SK-N-SH treated with all-trans-retinoic acid at 6 μM for 48 hours (cell line): ENCODE measurements around the gene TIMM13.

ENCODE experiments used
- ATAC-seq: fragments of 200-7000 bp; cut with Tn5 transposase; 3 replicates; pipeline ENCODE4 v1.9.1; 2020; ENCODE audit warnings: mild to moderate bottlenecking, moderate library complexity
- ARNTL ChIP-seq: fragments of 450-650 bp; formaldehyde crosslinking; IDR thresholded peaks from 2 replicates; pipeline ENCODE4 v1.5.0; 2020; ENCODE audit warnings: low read depth, mild to moderate bottlenecking, moderate library complexity, borderline replicate concordance
- BACH2 ChIP-seq: fragments of 250-450 bp; sonication (Bioruptor Pico); IDR thresholded peaks from 2 replicates; pipeline ENCODE4 v1.9.0; 2021; ENCODE audit warnings: mild to moderate bottlenecking, borderline replicate concordance
- CREB5 ChIP-seq: fragments of 250-450 bp; sonication (Bioruptor Pico); IDR thresholded peaks from 2 replicates; pipeline ENCODE4 v1.5.1; 2020; ENCODE audit warnings: low read depth, mild to moderate bottlenecking, moderate library complexity
- CSDC2 ChIP-seq: fragments of 250-450 bp; sonication (Bioruptor Pico); IDR thresholded peaks from 2 replicates; pipeline ENCODE4 v1.5.0; 2020; ENCODE audit warnings: mild to moderate bottlenecking, moderate library complexity
- CSRNP3 ChIP-seq: fragments of 250-450 bp; sonication (Bioruptor Pico); IDR thresholded peaks from 2 replicates; pipeline ENCODE4 v1.5.1; 2021; ENCODE audit warnings: mild to moderate bottlenecking, moderate library complexity
- ESRRG ChIP-seq: fragments of 250-450 bp; sonication (Bioruptor Pico); IDR thresholded peaks from 2 replicates; pipeline ENCODE4 v1.6.1; 2021; ENCODE audit warnings: mild to moderate bottlenecking
- GLIS3 ChIP-seq: fragments of 250-450 bp; sonication (Bioruptor Pico); IDR thresholded peaks from 2 replicates; pipeline ENCODE4 v1.5.0; 2020; ENCODE audit warnings: mild to moderate bottlenecking, moderate library complexity
- ISL1 ChIP-seq: fragments of 250-450 bp; sonication (Bioruptor Pico); IDR thresholded peaks from 2 replicates; pipeline ENCODE4 v2.1.2; 2022; ENCODE audit warnings: mild to moderate bottlenecking, moderate library complexity
- OSR1 ChIP-seq: fragments of 250-450 bp; sonication (Bioruptor Pico); IDR thresholded peaks from 2 replicates; pipeline ENCODE4 v1.8.0; 2022; ENCODE audit warnings: moderate library complexity, mild to moderate bottlenecking, inconsistent platforms
- PATZ1 ChIP-seq: fragments of 250-450 bp; sonication (Bioruptor Pico); IDR thresholded peaks from 2 replicates; pipeline ENCODE4 v1.8.0; 2020; ENCODE audit warnings: mild to moderate bottlenecking, moderate library complexity, borderline replicate concordance
- POU6F1 ChIP-seq: fragments of 250-450 bp; sonication (Bioruptor Pico); IDR thresholded peaks from 2 replicates; pipeline ENCODE4 v1.8.0; 2021; ENCODE audit warnings: low read depth, mild to moderate bottlenecking, moderate library complexity, borderline replicate concordance
- RARB ChIP-seq: fragments of 250-450 bp; sonication (Bioruptor Pico); IDR thresholded peaks from 2 replicates; pipeline ENCODE4 v1.8.0; 2021; ENCODE audit warnings: mild to moderate bottlenecking, moderate library complexity
- SNAI2 ChIP-seq: fragments of 250-450 bp; sonication (Bioruptor Pico); IDR thresholded peaks from 2 replicates; pipeline ENCODE4 v1.5.0; 2020; ENCODE audit warnings: mild to moderate bottlenecking, moderate library complexity
- TCF4 ChIP-seq: fragments of 250-450 bp; sonication (Bioruptor Pico); IDR thresholded peaks from 2 replicates; pipeline ENCODE4 v1.8.0; 2021; ENCODE audit warnings: mild to moderate bottlenecking, moderate library complexity, borderline replicate concordance
- TOX ChIP-seq: fragments of 250-450 bp; sonication (Bioruptor Pico); IDR thresholded peaks from 2 replicates; pipeline ENCODE4 v1.8.0; 2021; ENCODE audit warnings: mild to moderate bottlenecking, moderate library complexity, borderline replicate concordance
- TSHZ2 ChIP-seq: fragments of 250-450 bp; sonication (Bioruptor Pico); IDR thresholded peaks from 2 replicates; pipeline ENCODE4 v1.5.0; 2020; ENCODE audit warnings: mild to moderate bottlenecking, moderate library complexity
- ZC3H10 ChIP-seq: fragments of 250-450 bp; sonication (Bioruptor Pico); IDR thresholded peaks from 2 replicates; pipeline ENCODE4 v1.5.1; 2021; ENCODE audit warnings: mild to moderate bottlenecking, moderate library complexity
- ZFP3 ChIP-seq: fragments of 250-450 bp; sonication (Bioruptor Pico); IDR thresholded peaks from 2 replicates; pipeline ENCODE4 v1.5.0; 2020; ENCODE audit warnings: mild to moderate bottlenecking, moderate library complexity
- ZFP30 ChIP-seq: fragments of 450-650 bp; formaldehyde crosslinking; IDR thresholded peaks from 2 replicates; pipeline ENCODE4 v1.5.0; 2022; ENCODE audit warnings: mild to moderate bottlenecking, moderate library complexity
- ZNF565 ChIP-seq: fragments of 450-650 bp; formaldehyde crosslinking; conservative IDR thresholded peaks from 2 replicates; pipeline ENCODE4 v1.5.0; 2020; ENCODE audit warnings: low read depth, mild to moderate bottlenecking, moderate library complexity
- ZNF70 ChIP-seq: fragments of 450-650 bp; formaldehyde crosslinking; IDR thresholded peaks from 2 replicates; pipeline ENCODE4 v1.5.0; 2020; ENCODE audit warnings: mild to moderate bottlenecking, moderate library complexity

The TIMM13 gene

GRCh38 chr19:2453431-2454025 lies 26.1 kb upstream of the TIMM13 start:
- TF ChIP-seq ISL1 = no peak
- TF ChIP-seq ARNTL (CRISPR knock-in tag) = no peak
- no peak for ATAC-seq

- TF ChIP-seq ZNF565 (CRISPR knock-in tag) (no peak), ZFP30 (CRISPR knock-in tag) (no peak), PATZ1 (CRISPR knock-in tag) (no peak), BACH2 (CRISPR knock-in tag) (no peak), CSRNP3 (no peak), ZFP3 (no peak), RARB (no peak), CSDC2 (CRISPR knock-in tag) (no peak), OSR1 (CRISPR knock-in tag) (no peak), ISL1 (no peak), ZNF70 (no peak), ESRRG (CRISPR knock-in tag) (no peak), TCF4 (CRISPR knock-in tag) (no peak), SNAI2 (no peak), POU6F1 (CRISPR knock-in tag) (no peak), GLIS3 (no peak)
- ATAC-seq = no peak
Observed at GRCh38 chr19:2451741-2452140, 24.4 kb upstream of the TIMM13 start.

GRCh38 chr19:2451138-2451537 lies 23.8 kb upstream of the TIMM13 start:
- TF ChIP-seq CREB5 (CRISPR knock-in tag) (no peak), ZC3H10 (CRISPR knock-in tag) (no peak), RARB (no peak), OSR1 (CRISPR knock-in tag) (no peak), GLIS3 (no peak), ZNF565 (CRISPR knock-in tag) (no peak), ESRRG (CRISPR knock-in tag) (no peak), TSHZ2 (CRISPR knock-in tag) (no peak), POU6F1 (CRISPR knock-in tag) (no peak), TOX (CRISPR knock-in tag) (no peak)
- ATAC-seq = no peak
